Activated T-cell treated with anti-CD3 and anti-CD28 coated beads, Interleukin-2, amount 50 U/mL, for 72 hours (primary cell): ENCODE measurements around the gene TBC1D5. TPM values are rescaled to one million over a fixed set of nuclear protein-coding genes. Genes with fewer than 3 reads are reported as not detected.
"Not testable (repeated sequence)": the region's sequence is repeated elsewhere in the genome, so short reads cannot be mapped to it uniquely, and the experiment has no call there.

Experiments used
- ATAC-seq, 2 donors: fragments of 150-1000 bp; cut with Tn5 transposase; replicated peaks in 1 of 2; 2 replicates each; pipeline ENCODE4 v1.10.0; 2021; ENCODE audit warnings: moderate library complexity in 2 of 2, mild to moderate bottlenecking in 1 of 2
- DNase-seq, 2 donors: peaks; one replicate each; pipeline ENCODE4 v3.0.0; 2021 to 2022; ENCODE audit warnings: mixed read lengths in 1 of 2
- H3K27ac Mint-ChIP-seq: one replicate; pipeline ENCODE4 v1.8.0; 2022; ENCODE audit warnings: mild to moderate bottlenecking, moderate library complexity, mixed read lengths
- H3K27me3 Mint-ChIP-seq: one replicate; pipeline ENCODE4 v1.8.0; 2022; ENCODE audit warnings: low read depth, mixed read lengths
- H3K36me3 Mint-ChIP-seq, 2 donors: one replicate each; pipeline ENCODE4 v1.8.0; 2022; ENCODE audit warnings: mixed read lengths in 2 of 2, mild to moderate bottlenecking in 1 of 2; ENCODE audit not compliant: insufficient read depth in 2 of 2
- H3K4me1 Mint-ChIP-seq: one replicate; pipeline ENCODE4 v1.8.0; 2022; ENCODE audit warnings: low read depth, mixed read lengths
- H3K4me3 Mint-ChIP-seq, 2 donors: one replicate each; pipeline ENCODE4 v1.8.0; 2022; ENCODE audit warnings: mild to moderate bottlenecking in 2 of 2, mixed read lengths in 2 of 2, moderate library complexity in 2 of 2
- H3K9me3 Mint-ChIP-seq, 2 donors: one replicate each; pipeline ENCODE4 v1.8.0; 2022; ENCODE audit warnings: mixed read lengths in 2 of 2
- total RNA-seq, 2 donors: library from RNA; stranded (reverse); gene quantifications; one replicate each; pipeline ENCODE4 v1.2.3, GENCODE V29; 2022

The TBC1D5 gene
- total RNA-seq, 2 donors from 2014 or later: 51.2 to 52.4 TPM

- peaks cover 6 to 9% of the 10 kb centered on the region in 2 donors for H3K36me3 Mint-ChIP-seq
- H3K4me3 Mint-ChIP-seq: no peak overlapping the region
- H3K9me3 Mint-ChIP-seq: peaks cover 0 to 2% of the 10 kb centered on the region in 2 donors
- H3K4me1 Mint-ChIP-seq: no peaks in the 10 kb centered on the region
- DNase-seq (no peak), ATAC-seq (no peak)
- no peaks in the 10 kb centered on the region for H3K27me3 Mint-ChIP-seq
- no peak overlapping the region for H3K27ac Mint-ChIP-seq
Observed at GRCh38 chr3:17396036-17396435, 346.4 kb downstream of the TBC1D5 start.

- Mint-ChIP-seq H3K9me3 (peaks cover 0 to 2% of the 10 kb centered on the region in 2 donors), H3K27ac (no peak overlapping the region), H3K4me3 (no peak overlapping the region), H3K4me1 (no peaks in the 10 kb centered on the region), H3K27me3 (no peaks in the 10 kb centered on the region), H3K36me3 (peaks cover 6 to 10% of the 10 kb centered on the region in 2 donors)
- ATAC-seq: no peak
- DNase-seq: no peak
Observed at GRCh38 chr3:17394541-17395155, 347.8 kb downstream of the TBC1D5 start.

GRCh38 chr3:17392516-17392915 lies 349.9 kb downstream of the TBC1D5 start:
- H3K9me3 Mint-ChIP-seq, H3K27me3 Mint-ChIP-seq, H3K4me1 Mint-ChIP-seq, H3K4me3 Mint-ChIP-seq, DNase-seq, H3K27ac Mint-ChIP-seq, ATAC-seq: not testable (repeated sequence)
- peaks cover 6 to 10% of the 10 kb centered on the region in 2 donors for H3K36me3 Mint-ChIP-seq

GRCh38 chr3:17390785-17391184 lies 351.6 kb downstream of the TBC1D5 start:
- Mint-ChIP-seq H3K9me3 (peaks cover 0 to 2% of the 10 kb centered on the region in 2 donors), H3K27me3 (no peaks in the 10 kb centered on the region), H3K4me1 (no peaks in the 10 kb centered on the region), H3K27ac (no peak overlapping the region), H3K36me3 (peaks cover 6 to 10% of the 10 kb centered on the region in 2 donors), H3K4me3 (no peak overlapping the region)
- ATAC-seq (no peak), DNase-seq (no peak)

- Mint-ChIP-seq H3K4me3 (no peak overlapping the region), H3K4me1 (no peaks in the 10 kb centered on the region), H3K36me3 (peaks cover 0 to 2% of the 10 kb centered on the region in 2 donors), H3K9me3 (no peaks in the 10 kb centered on the region), H3K27me3 (no peaks in the 10 kb centered on the region), H3K27ac (no peak overlapping the region)
- DNase-seq (no peak), ATAC-seq (no peak)
Observed at GRCh38 chr3:17387108-17387507, 355.3 kb downstream of the TBC1D5 start.

- no peaks in the 10 kb centered on the region for H3K4me1 Mint-ChIP-seq
- no peaks in the 10 kb centered on the region for H3K9me3 Mint-ChIP-seq
- no peak overlapping the region for H3K4me3 Mint-ChIP-seq
- peaks cover 0 to 2% of the 10 kb centered on the region in 2 donors for H3K36me3 Mint-ChIP-seq
- no peak overlapping the region for H3K27ac Mint-ChIP-seq
- ATAC-seq (no peak), DNase-seq (no peak)
- no peaks in the 10 kb centered on the region for H3K27me3 Mint-ChIP-seq
Observed at GRCh38 chr3:17386432-17386831, 356.0 kb downstream of the TBC1D5 start.

GRCh38 chr3:17384567-17385296 lies 357.7 kb downstream of the TBC1D5 start:
- Mint-ChIP-seq H3K4me1 (no peaks in the 10 kb centered on the region), H3K36me3 (no peaks in the 10 kb centered on the region), H3K9me3 (no peaks in the 10 kb centered on the region), H3K4me3 (no peak overlapping the region), H3K27me3 (no peaks in the 10 kb centered on the region), H3K27ac (no peak overlapping the region)
- no peak for DNase-seq
- ATAC-seq: no peak

- no peaks in the 10 kb centered on the region for H3K27me3 Mint-ChIP-seq
- no peak overlapping the region for H3K27ac Mint-ChIP-seq
- H3K9me3 Mint-ChIP-seq: no peaks in the 10 kb centered on the region
- peaks cover 2% of the 10 kb centered on the region in 2 donors for H3K36me3 Mint-ChIP-seq
- DNase-seq (no peak), ATAC-seq (no peak)
- no peaks in the 10 kb centered on the region for H3K4me1 Mint-ChIP-seq
- no peak overlapping the region for H3K4me3 Mint-ChIP-seq
Observed at GRCh38 chr3:17373304-17373703, 369.1 kb downstream of the TBC1D5 start.

- DNase-seq: no peak
- Mint-ChIP-seq H3K9me3 (no peaks in the 10 kb centered on the region), H3K27ac (no peak overlapping the region), H3K4me1 (no peaks in the 10 kb centered on the region), H3K36me3 (peaks cover 2% of the 10 kb centered on the region in 2 donors), H3K4me3 (no peak overlapping the region), H3K27me3 (no peaks in the 10 kb centered on the region)
- no peak for ATAC-seq
Observed at GRCh38 chr3:17372362-17373210, 369.8 kb downstream of the TBC1D5 start.

- ATAC-seq (no peak), DNase-seq (no peak)
- Mint-ChIP-seq H3K36me3 (peaks cover 0 to 2% of the 10 kb centered on the region in 2 donors), H3K27ac (no peak overlapping the region), H3K27me3 (no peaks in the 10 kb centered on the region), H3K4me3 (no peak overlapping the region), H3K9me3 (no peaks in the 10 kb centered on the region), H3K4me1 (no peaks in the 10 kb centered on the region)
Observed at GRCh38 chr3:17369973-17370372, 372.5 kb downstream of the TBC1D5 start.

- H3K9me3 Mint-ChIP-seq: no peaks in the 10 kb centered on the region
- no peaks in the 10 kb centered on the region for H3K27me3 Mint-ChIP-seq
- no peak overlapping the region for H3K27ac Mint-ChIP-seq
- no peaks in the 10 kb centered on the region for H3K4me1 Mint-ChIP-seq
- ATAC-seq: no peak
- peaks cover 0 to 2% of the 10 kb centered on the region in 2 donors for H3K36me3 Mint-ChIP-seq
- no peak for DNase-seq
- no peak overlapping the region for H3K4me3 Mint-ChIP-seq
Observed at GRCh38 chr3:17367171-17367570, 375.3 kb downstream of the TBC1D5 start.

- no peak for DNase-seq
- Mint-ChIP-seq H3K27ac (no peak overlapping the region), H3K27me3 (no peaks in the 10 kb centered on the region), H3K4me3 (no peak overlapping the region), H3K9me3 (no peaks in the 10 kb centered on the region), H3K4me1 (no peaks in the 10 kb centered on the region), H3K36me3 (no peaks in the 10 kb centered on the region)
- no peak for ATAC-seq
Observed at GRCh38 chr3:17360991-17361390, 381.4 kb downstream of the TBC1D5 start.

- no peaks in the 10 kb centered on the region for H3K9me3 Mint-ChIP-seq
- DNase-seq: no peak
- H3K27ac Mint-ChIP-seq: no peak overlapping the region
- no peak for ATAC-seq
- H3K36me3 Mint-ChIP-seq: no peaks in the 10 kb centered on the region
- no peaks in the 10 kb centered on the region for H3K4me1 Mint-ChIP-seq
- H3K27me3 Mint-ChIP-seq: no peaks in the 10 kb centered on the region
- no peak overlapping the region for H3K4me3 Mint-ChIP-seq
Observed at GRCh38 chr3:17359911-17360310, 382.5 kb downstream of the TBC1D5 start.
